Astrocyte (in vitro differentiated cells and primary cell): Measurements from ENCODE around the gene SEMA4C.

Source experiments
- CTCF ChIP-seq: IDR thresholded peaks from 2 replicates; pipeline ENCODE4 v1.5.1; 2011; ENCODE audit warnings: low read depth, mild to moderate bottlenecking, inconsistent platforms, low read length, moderate library complexity; ENCODE audit not compliant: insufficient read depth
- EZH2 ChIP-seq: IDR thresholded peaks from 2 replicates; pipeline ENCODE4 v1.6.1; 2012; ENCODE audit warnings: mild to moderate bottlenecking, low read length, inconsistent platforms; ENCODE audit not compliant: insufficient read depth

- TF ChIP-seq CTCF (no peak), EZH2 (no peak)
Measured at GRCh38 chr2:96819128-96819875, 50.6 kb downstream of the SEMA4C start.
